Effector memory CD8-positive, alpha-beta T cell (primary cell): Measurements from ENCODE around the gene DUSP7.

Experiments used
- ATAC-seq: fragments of 150-1000 bp; cut with Tn5 transposase; replicated peaks from 2 replicates; pipeline ENCODE4 v1.10.0; 2021; ENCODE audit warnings: mild to moderate bottlenecking, moderate library complexity
- DNase-seq, 3 experiments: peaks; one replicate each; pipeline ENCODE4 v3.0.0; 2021
- H3K27ac Mint-ChIP-seq, 2 donors: one replicate each; pipeline ENCODE4 v1.8.0; 2022; ENCODE audit warnings: mild to moderate bottlenecking in 2 of 2, mixed read lengths in 2 of 2, moderate library complexity in 2 of 2
- H3K27me3 Mint-ChIP-seq, 2 donors: one replicate each; pipeline ENCODE4 v1.8.0; 2022; ENCODE audit warnings: mixed read lengths in 2 of 2
- H3K36me3 Mint-ChIP-seq: one replicate; pipeline ENCODE4 v1.8.0; 2022; ENCODE audit warnings: mild to moderate bottlenecking, moderate library complexity, mixed read lengths; ENCODE audit not compliant: insufficient read depth
- H3K4me1 Mint-ChIP-seq, 2 donors: one replicate each; pipeline ENCODE4 v1.8.0; 2022; ENCODE audit warnings: low read depth in 2 of 2, mixed read lengths in 2 of 2
- H3K4me3 Mint-ChIP-seq, 2 donors: one replicate each; pipeline ENCODE4 v1.8.0; 2022; ENCODE audit warnings: mild to moderate bottlenecking in 2 of 2, mixed read lengths in 2 of 2, moderate library complexity in 2 of 2
- H3K9me3 Mint-ChIP-seq, 2 donors: one replicate each; pipeline ENCODE4 v1.8.0; 2022; ENCODE audit warnings: mixed read lengths in 2 of 2

DUSP7 gene

GRCh38 chr3:52004906-52005395 lies 51.4 kb downstream of the DUSP7 start:
- Mint-ChIP-seq H3K9me3 (no peaks in the 10 kb centered on the region), H3K27me3 (no peaks in the 10 kb centered on the region), H3K4me3 (no peak overlapping the region), H3K27ac (no peak overlapping the region), H3K4me1 (peaks cover 7% of the 10 kb centered on the region in 2 donors), H3K36me3 (no peaks in the 10 kb centered on the region)
- no peak for DNase-seq
- no peak for ATAC-seq

DNA sequence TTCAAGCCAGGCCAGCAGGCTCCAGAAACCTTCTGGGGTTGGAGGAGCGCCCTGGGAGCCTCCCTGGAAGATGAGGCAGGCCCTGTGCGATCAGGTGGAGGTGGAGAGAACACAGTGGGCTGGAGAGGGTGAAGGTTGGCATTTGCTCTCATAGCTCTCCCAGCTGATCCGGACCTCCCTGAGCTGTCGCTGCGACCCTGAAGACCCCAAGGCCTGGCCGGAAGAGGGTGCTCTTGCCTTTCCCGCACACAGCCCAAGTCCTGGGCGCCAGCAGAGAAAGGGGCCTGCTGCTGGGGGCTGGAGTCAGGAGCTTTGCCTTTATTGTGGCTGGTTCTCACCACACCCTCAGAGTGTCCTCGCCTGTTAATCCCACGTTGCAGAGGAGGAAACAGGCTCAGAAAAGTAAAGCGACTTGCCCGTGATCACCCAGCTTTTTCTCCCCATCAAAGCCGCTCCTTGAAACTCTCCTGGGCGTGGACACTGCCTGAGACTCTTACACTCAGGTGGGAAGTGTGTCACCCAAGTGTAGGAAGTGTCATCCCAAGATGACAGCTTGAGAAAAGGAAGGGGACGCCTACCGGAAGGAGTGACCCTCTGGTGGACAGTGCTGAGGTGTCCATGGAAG lies 52.1 kb downstream of the DUSP7 start:
- ATAC-seq (no peak), DNase-seq (no peak)
- H3K9me3 Mint-ChIP-seq, result no peaks in the 10 kb centered on the region
- peaks cover 7% of the 10 kb centered on the region in 2 donors for H3K4me1 Mint-ChIP-seq
- H3K36me3 Mint-ChIP-seq, result no peaks in the 10 kb centered on the region
- H3K4me3 Mint-ChIP-seq, result no peak overlapping the region
- H3K27me3 Mint-ChIP-seq, result no peaks in the 10 kb centered on the region
- no peak overlapping the region for H3K27ac Mint-ChIP-seq

GRCh38 chr3:52002748-52003147 lies 53.6 kb downstream of the DUSP7 start:
- peaks cover 7% of the 10 kb centered on the region in 2 donors for H3K4me1 Mint-ChIP-seq
- DNase-seq (no peak), ATAC-seq (no peak)
- H3K27me3 Mint-ChIP-seq, result peaks cover 0 to 3% of the 10 kb centered on the region in 2 donors
- H3K36me3 Mint-ChIP-seq, result no peaks in the 10 kb centered on the region
- H3K27ac Mint-ChIP-seq, result peak overlapping the region; percentile 35 to 51
- no peaks in the 10 kb centered on the region for H3K9me3 Mint-ChIP-seq
- no peak overlapping the region for H3K4me3 Mint-ChIP-seq

DNA sequence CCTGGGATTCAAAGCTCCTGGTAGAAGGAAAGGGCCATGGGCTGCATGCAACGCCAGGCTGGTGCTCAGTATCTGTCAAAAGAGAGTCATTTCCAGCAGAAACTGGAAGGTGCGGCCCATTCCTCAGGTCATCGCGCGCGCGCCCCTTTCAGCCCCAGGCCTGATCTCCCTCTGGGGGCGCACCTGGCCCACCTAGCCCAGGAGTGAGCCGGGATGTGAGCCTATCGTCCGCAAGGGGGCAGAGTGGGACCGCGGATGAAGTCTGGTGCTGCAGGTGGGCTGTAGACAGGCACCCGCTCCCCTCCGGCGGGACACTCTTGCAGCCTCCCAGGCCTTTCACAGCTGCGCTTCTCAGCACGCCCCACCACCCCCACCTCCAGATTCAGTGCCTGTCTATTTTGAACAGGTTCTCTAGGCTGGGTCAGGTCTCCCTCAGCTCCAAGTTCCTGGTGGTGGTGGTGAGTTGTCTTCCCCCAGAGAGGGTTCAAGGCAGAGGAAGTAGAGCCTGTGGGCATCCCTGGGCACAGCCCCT lies 54.9 kb downstream of the DUSP7 start:
- DNase-seq, result peak; percentile 87 to 90 (median 89)
- peaks cover 7% of the 10 kb centered on the region in 2 donors for H3K4me1 Mint-ChIP-seq
- peak; percentile 99 for ATAC-seq
- no peaks in the 10 kb centered on the region for H3K36me3 Mint-ChIP-seq
- H3K9me3 Mint-ChIP-seq, result no peaks in the 10 kb centered on the region
- H3K4me3 Mint-ChIP-seq, result peak overlapping the region in 1 of 2 donors; percentile 55
- H3K27ac Mint-ChIP-seq, result no peak overlapping the region
- H3K27me3 Mint-ChIP-seq, result peaks cover 0 to 4% of the 10 kb centered on the region in 2 donors

- H3K4me1 Mint-ChIP-seq, result peaks cover 16 to 18% of the 10 kb centered on the region in 2 donors
- H3K36me3 Mint-ChIP-seq, result peaks cover 5% of the 10 kb centered on the region
- H3K27ac Mint-ChIP-seq, result no peak overlapping the region
- DNase-seq, result no peak
- no peaks in the 10 kb centered on the region for H3K9me3 Mint-ChIP-seq
- H3K27me3 Mint-ChIP-seq, result peaks cover 0 to 4% of the 10 kb centered on the region in 2 donors
- no peak for ATAC-seq
- no peak overlapping the region for H3K4me3 Mint-ChIP-seq
These were observed 56.5 kb downstream of the DUSP7 start for GRCh38 chr3:51999846-52000245.
